ENCODE measurements around the gene SNRK.

GRCh38 chr3:43307226-43307625, 20.9 kb downstream of the SNRK start:
- TF ChIP-seq CTCF (IDR thresholded peaks at IDR 0.05) (no peak), POLR2A (IDR thresholded peaks at IDR 0.05) (no peak)

Data from heart left ventricle (tissue), 13 donors.